Nephron progenitor cell (in vitro differentiated cells): ENCODE measurements around the gene IL18R1.

Source experiments
- DNase-seq: peaks from one replicate; pipeline ENCODE4 v3.0.0; 2021
- H3K27ac Mint-ChIP-seq: 2 replicates; pipeline ENCODE4 v1.8.0; 2021; ENCODE audit warnings: mild to moderate bottlenecking, moderate library complexity, mixed read lengths
- H3K27me3 Mint-ChIP-seq: 2 replicates; pipeline ENCODE4 v1.8.0; 2021; ENCODE audit warnings: mild to moderate bottlenecking, low read depth, mixed read lengths; ENCODE audit not compliant: poor library complexity
- H3K36me3 Mint-ChIP-seq: 2 replicates; pipeline ENCODE4 v1.8.0; 2021; ENCODE audit warnings: low read depth, mixed read lengths
- H3K4me1 Mint-ChIP-seq: 2 replicates; pipeline ENCODE4 v1.8.0; 2021; ENCODE audit warnings: mixed read lengths
- H3K4me3 Mint-ChIP-seq: 2 replicates; pipeline ENCODE4 v1.8.0; 2021; ENCODE audit warnings: mild to moderate bottlenecking, moderate library complexity, mixed read lengths
- H3K9me3 Mint-ChIP-seq: 2 replicates; pipeline ENCODE4 v1.8.0; 2021; ENCODE audit warnings: mild to moderate bottlenecking, moderate library complexity, mixed read lengths
- CTCF ChIP-seq: fragments of 200-600 bp; sonication (generic); IDR thresholded peaks from 2 replicates; pipeline ENCODE4 v1.5.0; 2021; ENCODE audit warnings: antibody characterized with exemption

IL18R1 gene

GRCh38 chr2:102359527-102359926, 3.9 kb downstream of the IL18R1 start:
- no peak overlapping the region for H3K27ac Mint-ChIP-seq
- DNase-seq: no peak
- H3K27me3 Mint-ChIP-seq: peaks cover 47% of the 10 kb centered on the region
- no peak for TF ChIP-seq CTCF
- no peaks in the 10 kb centered on the region for H3K36me3 Mint-ChIP-seq
- H3K4me3 Mint-ChIP-seq: no peak overlapping the region
- peaks cover 2% of the 10 kb centered on the region for H3K9me3 Mint-ChIP-seq
- H3K4me1 Mint-ChIP-seq: peaks cover 4% of the 10 kb centered on the region

GRCh38 chr2:102361632-102362241, 6.1 kb downstream of the IL18R1 start:
- no peak for DNase-seq
- no peak for TF ChIP-seq CTCF
- Mint-ChIP-seq H3K4me3 (no peak overlapping the region), H3K27ac (no peak overlapping the region), H3K27me3 (peaks cover 27% of the 10 kb centered on the region), H3K9me3 (peaks cover 24% of the 10 kb centered on the region), H3K36me3 (peaks cover 4% of the 10 kb centered on the region), H3K4me1 (no peaks in the 10 kb centered on the region)

GRCh38 chr2:102365763-102366162, 10.2 kb downstream of the IL18R1 start:
- peaks cover 9% of the 10 kb centered on the region for H3K27me3 Mint-ChIP-seq
- no peak overlapping the region for H3K27ac Mint-ChIP-seq
- peaks cover 32% of the 10 kb centered on the region for H3K9me3 Mint-ChIP-seq
- H3K4me3 Mint-ChIP-seq: no peak overlapping the region
- no peak for TF ChIP-seq CTCF
- peaks cover 4% of the 10 kb centered on the region for H3K36me3 Mint-ChIP-seq
- H3K4me1 Mint-ChIP-seq: no peaks in the 10 kb centered on the region
- no peak for DNase-seq

- Mint-ChIP-seq H3K9me3 (peaks cover 32% of the 10 kb centered on the region), H3K27me3 (peaks cover 12% of the 10 kb centered on the region), H3K36me3 (peaks cover 4% of the 10 kb centered on the region), H3K27ac (no peak overlapping the region), H3K4me1 (no peaks in the 10 kb centered on the region), H3K4me3 (no peak overlapping the region)
- no peak for DNase-seq
- no peak for TF ChIP-seq CTCF
Observed at GRCh38 chr2:102366406-102367112, 11.0 kb downstream of the IL18R1 start.

GRCh38 chr2:102367331-102367971, 11.9 kb downstream of the IL18R1 start:
- no peak for DNase-seq
- no peak for TF ChIP-seq CTCF
- H3K27me3 Mint-ChIP-seq: peaks cover 12% of the 10 kb centered on the region
- H3K9me3 Mint-ChIP-seq: peaks cover 32% of the 10 kb centered on the region
- H3K4me3 Mint-ChIP-seq: no peak overlapping the region
- H3K36me3 Mint-ChIP-seq: peaks cover 4% of the 10 kb centered on the region
- H3K27ac Mint-ChIP-seq: no peak overlapping the region
- no peaks in the 10 kb centered on the region for H3K4me1 Mint-ChIP-seq
